HEK293 (cell line): ENCODE data around the gene SPECC1.
A peak's percentile ranks its signal among the peaks of the same experiment; 100 is the strongest.

ENCODE experiments used
- CTCF ChIA-PET: fragments of 350-600 bp; formaldehyde crosslinking; extraction: SDS; loops from one replicate; lab custom pipeline; 2021; ENCODE audit warnings: antibody characterized with exemption; lab: Yijun Ruan, JAX
- POLR2A ChIA-PET: fragments of 300-600 bp; formaldehyde crosslinking; extraction: SDS; loops from one replicate; lab custom pipeline; 2020; ENCODE audit warnings: antibody characterized with exemption, inconsistent platforms; lab: Yijun Ruan, JAX
- H3K27ac ChIP-seq: fragments of 200-500 bp; sonication (Bioruptor generic); 2 replicates; pipeline ENCODE4 v1.5.1; 2014; ENCODE audit warnings: low read depth, low read length, control low read depth, inconsistent platforms; ENCODE audit errors: extremely low read depth
- H3K36me3 ChIP-seq, 2 experiments: fragments of 200-500 bp in 1 of 2; sonication (Bioruptor generic) in 1 of 2; 1 replicate in 1 of 2; 2 replicates in 1 of 2; pipeline ENCODE4 v1.5.1; 2014 to 2017; ENCODE audit warnings: inconsistent platforms in 2 of 2, low read length in 2 of 2; ENCODE audit not compliant: control insufficient read depth in 2 of 2, insufficient read depth in 1 of 2
- H3K4me1 ChIP-seq: fragments of 200-500 bp; sonication (Bioruptor generic); 2 replicates; pipeline ENCODE4 v1.5.1; 2014; ENCODE audit warnings: mild to moderate bottlenecking, low read length, inconsistent platforms; ENCODE audit not compliant: control insufficient read depth, insufficient read depth
- H3K4me3 ChIP-seq: 2 replicates; pipeline ENCODE4 v1.5.1; 2011; ENCODE audit warnings: low read depth, mild to moderate bottlenecking, control low read depth, low read length, moderate library complexity
- H3K9me3 ChIP-seq: fragments of 200-500 bp; sonication (Bioruptor generic); 2 replicates; pipeline ENCODE4 v1.5.1; 2014; ENCODE audit warnings: low read depth, low read length, inconsistent platforms; ENCODE audit not compliant: control insufficient read depth, insufficient read depth
- CTCF ChIP-seq: fragments of 450-650 bp; formaldehyde crosslinking; IDR thresholded peaks from 2 replicates; pipeline ENCODE4 v1.5.1; 2016; ENCODE audit warnings: missing biosample characterization, missing genetic modification characterization
- GLIS1 ChIP-seq: fragments of 450-650 bp; formaldehyde crosslinking; IDR thresholded peaks from 2 replicates; pipeline ENCODE4 v1.5.1; 2016; ENCODE audit warnings: missing biosample characterization, missing genetic modification characterization
- HOXC10 ChIP-seq: sonication (generic); formaldehyde crosslinking; IDR thresholded peaks from 2 replicates; pipeline ENCODE4 v1.8.1; 2023; ENCODE audit warnings: mild to moderate bottlenecking, missing genetic modification reagents
- SCRT2 ChIP-seq: fragments of 450-650 bp; formaldehyde crosslinking; IDR thresholded peaks from 2 replicates; pipeline ENCODE4 v1.5.1; 2016; ENCODE audit warnings: missing biosample characterization, missing genetic modification characterization
- ZBTB11 ChIP-seq: fragments of 450-650 bp; formaldehyde crosslinking; conservative IDR thresholded peaks from 2 replicates; pipeline ENCODE4 v1.5.1; 2016; ENCODE audit warnings: low read depth, missing biosample characterization, missing genetic modification characterization
- ZBTB8A ChIP-seq: fragments of 450-650 bp; formaldehyde crosslinking; IDR thresholded peaks from 2 replicates; pipeline ENCODE4 v1.5.1; 2016; ENCODE audit warnings: missing biosample characterization, missing genetic modification characterization
- ZEB2 ChIP-seq: fragments of 450-650 bp; formaldehyde crosslinking; IDR thresholded peaks from 2 replicates; pipeline ENCODE4 v1.5.1; 2016; ENCODE audit warnings: missing biosample characterization, missing genetic modification characterization
- ZFP37 ChIP-seq: fragments of 450-650 bp; formaldehyde crosslinking; IDR thresholded peaks from 2 replicates; pipeline ENCODE4 v1.5.1; 2016; ENCODE audit warnings: missing biosample characterization, missing genetic modification characterization
- ZNF133 ChIP-seq: fragments of 450-650 bp; formaldehyde crosslinking; IDR thresholded peaks from 2 replicates; pipeline ENCODE4 v1.5.1; 2016; ENCODE audit warnings: missing biosample characterization, missing genetic modification characterization
- ZNF223 ChIP-seq: fragments of 450-650 bp; formaldehyde crosslinking; IDR thresholded peaks from 2 replicates; pipeline ENCODE4 v1.5.1; 2016; ENCODE audit warnings: missing biosample characterization, missing genetic modification characterization
- ZNF394 ChIP-seq: fragments of 450-650 bp; formaldehyde crosslinking; IDR thresholded peaks from 2 replicates; pipeline ENCODE4 v1.5.1; 2016; ENCODE audit warnings: missing biosample characterization, missing genetic modification characterization, mild to moderate bottlenecking, moderate library complexity, borderline replicate concordance
- ZNF416 ChIP-seq: fragments of 450-650 bp; formaldehyde crosslinking; IDR thresholded peaks from 2 replicates; pipeline ENCODE4 v1.5.1; 2016; ENCODE audit warnings: missing biosample characterization, missing genetic modification characterization
- ZNF501 ChIP-seq: fragments of 450-650 bp; formaldehyde crosslinking; IDR thresholded peaks from 2 replicates; pipeline ENCODE4 v1.5.1; 2016; ENCODE audit warnings: missing biosample characterization, missing genetic modification characterization
- ZNF629 ChIP-seq: fragments of 450-650 bp; formaldehyde crosslinking; IDR thresholded peaks from 2 replicates; pipeline ENCODE4 v1.5.1; 2017; ENCODE audit warnings: missing biosample characterization, missing genetic modification characterization
- ZNF677 ChIP-seq: fragments of 450-650 bp; IDR thresholded peaks from 2 replicates; pipeline ENCODE4 v1.5.0; 2018; ENCODE audit warnings: missing biosample characterization, mild to moderate bottlenecking, missing genetic modification characterization, moderate library complexity
- ZNF701 ChIP-seq: fragments of 450-650 bp; formaldehyde crosslinking; IDR thresholded peaks from 2 replicates; pipeline ENCODE4 v1.5.1; 2016; ENCODE audit warnings: missing biosample characterization, missing genetic modification characterization
- ZNF785 ChIP-seq: fragments of 450-650 bp; formaldehyde crosslinking; IDR thresholded peaks from 2 replicates; pipeline ENCODE4 v1.5.1; 2016; ENCODE audit warnings: missing biosample characterization, missing genetic modification characterization
- ZNF843 ChIP-seq: fragments of 450-650 bp; formaldehyde crosslinking; IDR thresholded peaks from 2 replicates; pipeline ENCODE4 v1.5.1; 2016; ENCODE audit warnings: missing biosample characterization, missing genetic modification characterization
- ZXDB ChIP-seq: fragments of 450-650 bp; formaldehyde crosslinking; IDR thresholded peaks from 2 replicates; pipeline ENCODE4 v1.5.1; 2016; ENCODE audit warnings: missing biosample characterization, missing genetic modification characterization

The SPECC1 gene

GRCh38 chr17:20083156-20083859 lies 74.1 kb downstream of the SPECC1 start:
- ChIA-PET CTCF (interaction anchor here (0.6 kb wide), 1 partner anchor 71 kb away, joined by 3 read pairs; no protein-coding TSS in a partner anchor), POLR2A (no interaction called here)
- Histone ChIP-seq H3K4me3 (no peak overlapping the region), H3K36me3 (no peaks in the 10 kb centered on the region), H3K4me1 (no peaks in the 10 kb centered on the region), H3K9me3 (no peaks in the 10 kb centered on the region), H3K27ac (no peak overlapping the region)
- TF ChIP-seq ZNF701 (tag by site-specific recombination): no peak

GRCh38 chr17:20084621-20085282 lies 75.6 kb downstream of the SPECC1 start:
- ChIA-PET POLR2A (no interaction called here), CTCF (no interaction called here)
- no peak overlapping the region for H3K27ac ChIP-seq
- H3K4me1 ChIP-seq: no peaks in the 10 kb centered on the region
- no peak overlapping the region for H3K4me3 ChIP-seq
- TF ChIP-seq ZNF677 (no peak), ZEB2 (tag by site-specific recombination) (no peak), ZNF785 (tag by site-specific recombination) (no peak), ZNF629 (no peak)
- TF ChIP-seq, all 188 proteins: peak for 0
- Histone ChIP-seq H3K36me3 (no peaks in the 10 kb centered on the region), H3K9me3 (no peaks in the 10 kb centered on the region)

- TF ChIP-seq HOXC10 (CRISPR knock-in tag) (no peak), ZNF701 (tag by site-specific recombination) (no peak), ZNF416 (tag by site-specific recombination) (no peak), ZBTB11 (tag by site-specific recombination) (no peak)
- TF ChIP-seq, all 188 proteins: peak for 0
- Histone ChIP-seq H3K27ac (no peak overlapping the region), H3K36me3 (no peaks in the 10 kb centered on the region), H3K4me1 (no peaks in the 10 kb centered on the region), H3K9me3 (no peaks in the 10 kb centered on the region), H3K4me3 (no peak overlapping the region)
- ChIA-PET POLR2A (no interaction called here), CTCF (interaction anchor here (0.7 to 2.1 kb wide), 2 partner anchors 16 to 92 kb away, joined by 3 to 4 read pairs; no protein-coding TSS in a partner anchor)
Observed at GRCh38 chr17:20085283-20085845, 76.2 kb downstream of the SPECC1 start.

- ChIA-PET CTCF (interaction anchor here (0.6 to 2.1 kb wide), 3 partner anchors 15 to 365 kb away, joined by 3 to 4 read pairs (median 4); no protein-coding TSS in a partner anchor), POLR2A (no interaction called here)
- TF ChIP-seq ZNF501: no peak
- TF ChIP-seq ZFP37: no peak
- TF ChIP-seq CTCF (tag by site-specific recombination): peak; percentile 40; the same call in 1 of the 2 replicates
- no peak for TF ChIP-seq ZNF843 (tag by site-specific recombination)
- TF ChIP-seq ZXDB: no peak
- TF ChIP-seq ZNF394 (tag by site-specific recombination): no peak
- TF ChIP-seq ZBTB8A: no peak
- peak; percentile 46; the same call in 1 of the 2 replicates for TF ChIP-seq SCRT2 (tag by site-specific recombination)
- no peak for TF ChIP-seq ZNF223 (tag by site-specific recombination)
- TF ChIP-seq ZNF133: no peak
- TF ChIP-seq GLIS1 (tag by site-specific recombination): peak; percentile 32
- Histone ChIP-seq H3K36me3 (no peaks in the 10 kb centered on the region), H3K4me1 (peaks cover 3% of the 10 kb centered on the region; the same call in 1 of the 2 replicates), H3K4me3 (no peak overlapping the region), H3K9me3 (no peaks in the 10 kb centered on the region), H3K27ac (no peak overlapping the region)
Observed at GRCh38 chr17:20086416-20087076, 77.4 kb downstream of the SPECC1 start.
